GM19023 (cell line): Measurements from ENCODE around the gene LARGE1.

Experiments
- ATAC-seq: cut with Tn5 transposase; IDR thresholded peaks from one replicate; pipeline ENCODE4 v1.9.1; 2021; ENCODE audit warnings: mild to moderate bottlenecking, moderate library complexity; ENCODE audit not compliant: unreplicated experiment

Gene LARGE1

DNA sequence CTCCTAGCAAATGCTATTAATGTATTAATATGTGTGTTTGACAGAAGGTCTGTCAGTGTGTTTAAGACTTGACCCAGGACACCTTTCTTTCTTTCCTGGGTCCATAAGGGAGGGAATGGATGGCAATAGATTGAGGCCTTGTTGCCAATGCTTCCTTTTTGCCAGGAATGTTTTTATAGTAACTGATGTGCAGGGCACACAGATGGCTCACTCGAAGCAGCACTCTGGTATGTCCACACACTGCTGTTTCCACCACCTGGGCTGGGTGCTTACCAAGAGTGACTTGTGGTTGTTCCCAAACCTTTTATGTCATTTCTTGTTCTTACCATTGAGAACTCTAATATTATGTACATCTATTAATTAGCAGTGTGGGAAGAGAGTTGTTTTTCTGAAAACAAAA is 465.2 kb downstream of the LARGE1 start:
- ATAC-seq, result no peak

DNA sequence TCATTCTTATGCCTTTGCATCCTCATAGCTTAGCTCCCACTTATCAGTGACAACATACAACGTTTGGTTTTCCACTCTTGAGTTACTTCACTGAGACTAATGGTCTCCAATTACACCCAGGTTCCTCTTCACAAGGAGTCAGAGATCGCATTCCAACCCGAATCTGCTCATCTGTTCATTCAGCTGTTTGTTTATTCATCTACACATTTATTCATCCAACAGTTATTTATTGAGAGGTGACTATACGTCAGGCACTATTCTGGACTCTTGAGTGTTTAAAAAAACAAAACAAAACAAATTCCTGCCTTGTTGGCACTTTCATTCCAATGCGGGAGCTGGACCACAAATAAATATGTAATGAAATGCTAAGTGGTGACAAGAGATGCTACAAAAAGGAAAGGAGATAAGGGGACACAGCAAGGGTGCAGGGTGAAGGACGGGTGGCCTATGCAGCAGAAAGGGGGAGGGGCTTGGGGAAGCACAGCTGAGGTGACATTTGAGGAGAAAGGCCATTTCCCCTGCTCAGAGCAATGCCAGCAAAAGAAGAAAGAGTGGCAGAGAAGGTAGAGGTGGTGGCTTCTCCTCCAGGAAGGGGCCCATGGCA is 468.3 kb downstream of the LARGE1 start:
- ATAC-seq, result no peak

DNA sequence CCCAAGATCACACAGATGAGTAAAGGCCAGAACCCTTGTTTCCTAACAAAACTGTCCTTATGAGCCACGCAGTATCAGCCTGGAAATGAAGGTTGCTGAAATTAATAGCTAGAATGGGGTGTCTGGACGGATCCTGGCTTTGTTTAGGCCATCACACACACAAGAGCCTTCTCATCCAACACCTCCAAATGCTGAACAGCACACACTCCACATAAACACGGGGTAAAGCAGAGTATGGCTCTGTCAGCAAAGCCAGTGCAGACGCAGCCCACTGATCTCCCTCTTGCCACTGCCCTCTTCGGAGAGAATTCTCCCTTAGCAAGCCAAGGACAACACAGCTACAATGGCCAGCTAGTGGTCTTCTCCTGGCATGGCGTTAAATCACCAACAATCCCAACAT is 469.5 kb downstream of the LARGE1 start:
- no peak for ATAC-seq

DNA sequence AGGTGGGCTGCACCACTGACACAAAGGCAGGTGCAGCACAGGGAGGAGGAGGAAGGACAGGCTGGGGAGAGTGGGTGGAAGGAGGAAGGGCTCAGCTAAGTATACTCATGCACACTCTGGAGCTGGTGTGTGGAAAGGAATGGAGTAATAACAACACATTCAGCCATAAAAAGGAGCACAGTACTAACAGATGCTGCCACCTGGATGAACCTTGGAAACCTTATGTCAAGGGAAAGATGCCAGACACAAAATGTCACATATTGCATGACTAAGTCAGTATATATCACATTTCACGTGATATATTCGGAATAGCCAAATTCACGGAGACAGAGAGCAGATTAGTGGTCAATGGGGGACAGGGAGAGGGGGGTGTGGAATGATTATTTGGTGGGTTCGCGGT is 472.5 kb downstream of the LARGE1 start:
- ATAC-seq, result no peak

DNA sequence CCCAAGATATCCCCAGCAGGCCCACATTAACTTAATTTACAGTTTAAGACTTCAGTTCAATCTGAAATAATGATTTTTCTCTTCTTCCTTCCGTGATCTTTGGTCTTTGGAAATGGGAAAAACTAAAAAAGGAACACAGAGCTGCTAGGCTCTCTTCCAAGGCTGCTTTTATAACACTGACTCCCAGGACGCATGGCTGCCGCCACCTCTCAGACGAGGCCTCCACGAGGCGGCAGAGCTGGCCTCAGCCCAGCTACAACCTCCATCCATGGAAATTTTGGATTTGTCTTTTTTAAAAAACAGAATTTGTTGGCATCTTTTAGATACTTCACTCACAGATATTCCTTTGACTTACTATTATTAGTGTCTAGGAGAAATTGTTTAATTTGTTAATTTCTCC is 476.6 kb downstream of the LARGE1 start:
- ATAC-seq, result no peak

DNA sequence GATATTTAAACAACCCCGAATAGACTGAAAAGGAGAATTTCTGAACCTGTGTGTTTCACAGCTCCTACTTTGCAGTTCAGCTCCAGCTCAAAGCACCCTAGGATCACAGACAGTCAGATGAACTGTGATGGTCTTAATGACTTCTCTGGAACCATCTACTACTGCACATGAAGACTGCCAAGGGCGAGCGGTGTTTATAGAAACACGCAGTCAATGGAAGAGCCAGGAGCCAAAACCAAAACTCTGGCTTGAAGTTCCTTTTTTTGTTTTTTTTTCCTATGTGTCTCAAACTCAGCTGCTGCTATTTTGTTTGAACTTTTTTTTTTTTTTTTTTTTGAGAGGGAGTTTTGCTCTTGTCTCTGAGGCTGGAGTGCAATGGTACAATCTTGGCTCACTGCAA is 479.5 kb downstream of the LARGE1 start:
- ATAC-seq, result no peak

DNA sequence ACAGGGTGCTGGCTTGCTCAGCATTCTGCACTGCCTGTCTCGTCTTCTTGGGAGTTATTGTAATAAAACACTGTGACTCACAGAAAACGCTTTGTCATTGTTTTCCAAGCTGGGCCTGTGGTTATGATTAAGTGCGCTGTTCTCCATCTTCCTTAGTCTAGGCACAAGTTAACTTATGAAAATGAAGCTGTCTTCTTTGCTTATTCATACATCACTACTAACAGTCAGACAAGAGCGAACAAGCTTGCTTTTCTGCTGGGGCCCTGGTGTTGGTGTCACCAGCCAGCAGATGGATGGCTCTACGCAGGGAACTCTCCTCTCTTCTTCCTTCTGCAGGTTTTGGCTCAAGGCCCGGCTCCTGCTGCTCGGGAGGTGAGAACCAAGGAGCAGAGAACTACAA is 482.0 kb downstream of the LARGE1 start:
- no peak for ATAC-seq

DNA sequence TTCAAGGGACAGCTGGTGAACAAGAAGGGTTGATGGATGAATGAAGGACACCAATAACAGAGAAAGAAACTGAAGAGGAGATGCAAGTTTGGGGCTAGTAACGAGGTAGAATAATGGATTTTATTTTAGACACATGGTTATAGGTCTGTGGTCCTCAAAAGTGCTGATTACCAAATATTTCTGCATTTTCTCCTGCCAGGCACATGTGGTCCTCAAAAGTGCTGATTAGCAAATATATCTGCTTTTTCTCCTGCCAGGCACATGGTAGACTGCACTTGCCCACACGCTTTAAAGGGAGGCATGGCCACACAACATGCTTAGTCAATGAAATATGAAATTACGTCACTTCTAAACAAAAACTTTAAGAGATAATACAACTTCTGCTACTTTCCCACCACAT is 489.0 kb downstream of the LARGE1 start:
- no peak for ATAC-seq

DNA sequence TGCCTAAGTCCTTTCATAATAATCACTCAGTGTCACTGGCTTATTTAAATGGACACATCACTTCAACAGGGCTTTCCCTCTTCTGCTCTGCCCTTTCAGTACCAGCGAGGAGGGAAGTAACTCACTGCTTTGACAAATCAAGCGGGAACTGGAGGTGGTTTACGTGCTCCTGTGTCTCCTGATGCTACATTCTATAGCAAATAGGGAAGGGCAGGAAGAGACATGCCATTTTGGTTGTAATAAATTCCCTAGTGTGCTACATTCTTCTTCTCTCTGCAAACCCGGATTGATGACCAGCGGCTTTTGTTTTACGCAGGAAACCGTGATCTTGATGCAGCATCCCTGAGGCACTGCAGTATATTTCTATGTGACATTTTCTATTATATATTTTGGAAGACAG is 491.0 kb downstream of the LARGE1 start:
- no peak for ATAC-seq

DNA sequence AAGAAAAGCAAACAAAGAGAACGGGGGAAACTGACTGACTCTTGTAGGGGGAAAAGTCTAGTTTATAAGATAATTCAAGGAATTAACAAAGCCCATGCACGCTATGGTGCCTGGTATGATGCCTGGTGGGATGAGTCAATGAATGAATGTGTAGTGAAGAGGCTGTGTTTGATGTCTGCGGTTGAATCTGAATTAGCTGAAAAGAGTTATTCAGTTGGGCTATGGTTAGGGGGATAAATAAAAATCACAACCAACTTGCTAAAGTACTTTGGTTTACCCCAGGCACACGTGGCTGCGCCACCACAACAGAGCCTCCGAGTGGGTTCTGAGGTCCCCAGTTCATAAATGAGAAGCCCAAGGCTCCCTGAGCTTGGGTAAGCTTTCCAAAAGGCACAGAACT is 492.8 kb downstream of the LARGE1 start:
- ATAC-seq, result no peak

DNA sequence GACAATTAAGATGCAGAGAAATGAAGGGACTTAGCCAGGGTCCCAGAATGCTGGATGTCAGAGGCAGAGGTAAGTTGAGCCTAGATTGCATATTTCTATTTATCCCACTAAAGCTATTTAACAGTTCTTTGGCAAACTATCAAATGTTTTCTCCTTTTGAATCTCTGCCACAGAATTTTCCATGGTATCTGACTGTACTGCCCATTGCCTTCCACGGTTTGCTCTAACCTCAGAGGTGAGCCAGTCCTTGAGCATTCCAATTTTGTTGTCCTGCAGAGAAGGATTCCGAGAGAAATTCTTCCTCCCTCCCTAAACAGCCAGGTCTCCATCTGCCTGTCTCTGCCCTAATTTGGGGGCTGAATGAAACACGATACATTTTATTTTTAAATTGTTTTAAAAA is 493.8 kb downstream of the LARGE1 start:
- no peak for ATAC-seq

DNA sequence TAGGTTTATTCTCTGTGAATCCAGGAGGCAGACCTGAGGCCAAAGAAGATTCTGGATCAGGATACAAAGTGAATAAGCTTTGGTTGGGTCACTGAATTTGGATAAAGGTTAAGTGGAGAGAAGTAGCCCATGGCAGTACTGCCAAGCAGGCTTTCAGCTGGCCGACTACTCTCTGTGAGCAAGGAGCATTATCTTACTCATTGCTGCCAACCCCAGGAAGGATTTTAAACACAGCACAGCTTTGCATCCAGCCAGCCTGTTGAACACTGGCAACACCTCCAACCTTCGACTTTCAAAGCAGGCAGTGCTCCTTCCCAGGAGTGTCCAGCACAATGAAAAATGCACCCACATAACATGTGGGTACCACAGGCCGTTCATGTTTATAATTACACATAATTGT is 498.4 kb downstream of the LARGE1 start:
- no peak for ATAC-seq

DNA sequence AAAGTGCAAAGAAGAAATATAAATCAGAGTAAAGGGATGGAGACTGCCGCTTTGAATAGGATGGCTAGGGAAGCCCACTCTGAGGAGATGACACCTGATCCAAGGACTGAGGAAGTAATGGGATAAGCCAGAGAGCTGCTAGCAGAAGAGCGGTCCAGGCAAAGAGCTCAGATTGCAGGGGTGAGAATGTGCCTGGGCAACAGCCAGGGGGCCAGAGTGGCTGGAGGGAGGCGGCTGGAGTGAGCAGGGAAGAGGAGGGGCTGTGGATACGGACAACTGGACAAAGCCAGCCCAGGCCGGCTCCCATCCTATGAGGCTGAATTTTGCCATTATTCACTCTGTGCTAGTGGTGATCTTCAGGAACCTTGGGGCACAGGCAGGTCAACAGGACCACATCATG is 501.8 kb downstream of the LARGE1 start:
- ATAC-seq, result no peak

DNA sequence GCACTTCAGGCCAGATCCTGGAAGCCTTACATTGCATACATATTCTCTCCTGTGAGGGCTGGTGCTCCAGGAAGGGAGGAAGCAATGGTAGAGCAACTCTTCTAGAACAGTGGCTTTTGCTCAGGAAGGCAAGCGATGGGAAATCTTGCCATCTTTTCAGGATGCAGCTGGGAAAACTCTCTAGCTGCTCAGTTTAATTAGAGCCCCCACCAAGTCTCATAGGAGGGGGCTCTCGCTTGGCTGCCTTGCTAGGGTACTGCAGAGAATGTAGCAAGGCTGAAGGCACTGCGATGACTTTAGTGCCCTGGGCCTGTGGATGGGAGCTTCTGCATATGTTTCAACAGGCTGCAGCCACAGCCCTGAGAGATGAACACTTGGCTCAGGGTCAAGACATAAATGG is 504.9 kb downstream of the LARGE1 start:
- ATAC-seq, result no peak

DNA sequence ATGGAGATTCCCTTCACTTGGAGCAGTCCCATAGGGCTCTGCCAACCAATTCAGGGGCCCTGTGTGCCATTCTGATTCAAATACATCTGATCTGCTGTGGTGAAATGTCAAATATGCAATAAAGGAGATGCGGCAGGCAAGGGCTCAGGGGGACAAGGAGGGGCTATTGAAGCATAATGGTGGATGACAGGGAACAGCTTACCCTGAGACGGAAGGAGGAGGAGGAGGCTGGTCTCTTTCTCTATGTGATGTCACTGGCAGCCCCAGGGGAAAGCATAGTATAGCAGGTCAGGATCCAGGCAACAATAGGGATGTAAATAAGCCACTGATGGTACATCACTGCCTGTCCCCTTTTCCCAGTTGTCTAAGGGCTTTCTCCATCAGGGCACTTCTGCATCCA is 511.2 kb downstream of the LARGE1 start:
- no peak for ATAC-seq

DNA sequence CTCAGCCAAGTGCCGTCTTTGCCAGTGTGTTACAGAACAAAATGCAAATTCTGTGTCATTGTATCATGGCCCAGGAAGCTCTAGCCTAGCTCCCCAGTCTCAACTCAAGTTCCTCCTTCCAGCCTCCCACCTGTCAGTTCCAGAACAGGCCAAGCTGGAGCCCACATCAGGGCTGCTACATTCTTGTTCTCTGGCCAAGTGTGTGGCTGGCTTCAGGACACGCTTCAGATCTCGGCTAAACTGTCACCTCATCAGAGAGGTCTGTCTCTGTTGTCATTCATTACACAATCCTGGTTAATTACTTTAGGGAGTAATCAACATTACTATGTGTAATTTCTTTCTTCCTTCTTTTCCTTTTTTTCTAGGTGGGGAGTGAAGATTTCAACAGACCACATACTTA is 515.1 kb downstream of the LARGE1 start:
- ATAC-seq, result no peak

DNA sequence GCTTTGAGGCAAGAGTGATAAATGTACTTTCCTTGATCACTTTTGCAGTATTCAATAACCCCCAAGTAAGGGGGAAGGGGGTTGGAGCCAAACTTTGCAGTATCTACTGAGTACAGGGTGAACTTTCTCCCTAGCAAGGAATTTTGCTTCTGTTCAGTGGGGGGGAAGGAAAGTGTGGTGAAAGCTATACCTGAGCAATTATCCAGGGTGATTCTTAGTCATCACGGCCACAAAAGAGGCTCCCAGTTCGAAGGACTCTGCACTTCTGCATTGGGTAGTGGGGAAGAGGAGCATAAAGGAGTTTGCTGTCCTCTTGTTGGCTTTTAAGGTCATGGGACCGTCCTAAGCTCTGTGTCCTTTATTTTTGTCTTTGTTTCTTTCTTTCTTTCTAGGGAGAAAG is 515.6 kb downstream of the LARGE1 start:
- no peak for ATAC-seq

DNA sequence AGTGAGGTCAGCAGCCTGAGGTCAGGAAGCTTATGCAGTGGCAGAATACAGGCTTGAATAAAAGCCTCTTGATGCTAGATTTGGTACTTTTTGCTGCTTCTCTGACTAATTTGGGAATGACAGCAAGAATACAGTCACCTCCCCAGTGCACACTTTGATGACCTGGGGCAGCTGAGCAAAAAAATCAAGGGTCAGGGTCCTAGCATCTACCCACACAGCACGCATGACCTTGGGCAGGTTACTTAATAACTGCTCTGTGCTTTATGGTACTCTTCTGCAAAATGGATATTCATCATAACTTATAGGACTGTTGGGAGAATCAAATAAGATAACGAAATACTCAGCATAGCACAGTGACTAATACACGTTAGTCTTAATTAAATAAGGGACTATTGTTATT is 518.0 kb downstream of the LARGE1 start:
- ATAC-seq, result no peak

DNA sequence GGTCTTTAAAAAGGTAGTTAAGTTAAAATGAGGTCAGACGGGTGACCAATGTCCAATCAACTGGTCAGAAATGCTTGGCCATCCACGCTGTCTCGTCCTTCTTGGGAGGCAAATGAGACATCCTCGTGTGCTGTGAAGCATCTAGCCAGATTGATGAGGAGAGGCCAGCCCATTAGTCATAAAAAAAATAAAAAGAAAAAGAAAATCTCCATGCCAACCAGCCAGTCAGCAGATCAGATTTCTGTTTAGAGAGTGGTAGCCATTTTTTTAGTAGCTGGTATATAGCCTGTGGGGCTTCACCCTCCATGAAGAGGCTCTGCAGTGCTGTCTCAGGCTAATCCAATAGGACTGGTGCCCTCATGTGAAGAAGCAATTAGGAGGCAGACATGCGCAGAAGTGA is 519.0 kb downstream of the LARGE1 start:
- no peak for ATAC-seq

DNA sequence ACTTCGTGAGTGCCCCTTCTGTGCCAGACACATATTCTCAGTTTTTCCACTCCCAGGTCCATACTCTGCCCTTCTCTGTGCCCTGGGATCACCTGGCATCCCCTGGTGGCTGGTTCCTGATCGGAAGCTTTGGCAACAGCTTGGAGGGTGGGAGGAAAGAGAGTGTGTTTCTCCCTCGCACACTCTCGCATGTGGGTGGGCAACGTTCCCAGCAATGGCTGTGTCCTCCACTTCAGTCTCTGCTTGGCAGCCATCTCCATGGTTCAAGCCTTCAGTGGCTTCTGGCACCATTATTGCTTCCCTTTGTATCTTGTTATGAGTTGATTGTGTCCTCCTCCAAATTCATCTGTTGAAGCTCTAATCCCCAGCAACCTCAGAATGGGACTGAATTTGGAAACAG is 519.4 kb downstream of the LARGE1 start:
- no peak for ATAC-seq

DNA sequence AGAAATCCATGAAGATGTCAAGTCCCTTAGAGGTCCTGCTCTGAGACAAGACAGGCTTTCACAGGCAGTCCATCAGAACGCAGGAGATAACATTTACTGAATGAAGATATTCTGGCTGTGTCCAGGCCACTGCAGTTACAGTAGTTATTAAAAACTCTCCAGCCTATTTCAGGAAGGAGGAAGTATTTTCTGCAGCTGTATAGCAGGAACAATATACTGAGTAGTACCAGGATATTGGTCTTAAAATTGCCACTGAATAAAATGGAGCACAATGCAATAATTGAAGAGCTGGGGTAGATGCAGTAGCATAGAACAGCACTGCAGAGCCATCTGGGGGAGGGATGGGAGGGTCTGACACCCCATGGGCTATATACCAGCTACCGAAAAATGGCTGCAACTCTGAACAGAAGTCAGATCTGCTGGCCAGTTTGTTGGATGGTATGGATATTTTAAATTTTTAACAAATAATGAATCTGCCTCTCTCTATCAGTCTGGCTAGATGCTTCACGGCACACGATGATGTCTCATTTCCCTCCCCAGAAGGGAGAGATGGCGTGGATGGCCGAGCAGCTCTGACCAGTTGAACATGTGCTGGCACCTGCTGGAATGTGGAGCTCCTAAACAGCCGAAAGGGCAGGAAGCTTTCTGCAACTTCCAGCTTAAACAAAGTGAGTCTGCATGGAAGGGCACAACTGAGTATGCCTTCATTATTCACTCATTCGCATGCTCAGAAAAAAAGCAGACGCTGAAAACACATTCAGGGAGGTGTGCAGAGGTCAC is 520.0 kb downstream of the LARGE1 start:
- no peak for ATAC-seq

DNA sequence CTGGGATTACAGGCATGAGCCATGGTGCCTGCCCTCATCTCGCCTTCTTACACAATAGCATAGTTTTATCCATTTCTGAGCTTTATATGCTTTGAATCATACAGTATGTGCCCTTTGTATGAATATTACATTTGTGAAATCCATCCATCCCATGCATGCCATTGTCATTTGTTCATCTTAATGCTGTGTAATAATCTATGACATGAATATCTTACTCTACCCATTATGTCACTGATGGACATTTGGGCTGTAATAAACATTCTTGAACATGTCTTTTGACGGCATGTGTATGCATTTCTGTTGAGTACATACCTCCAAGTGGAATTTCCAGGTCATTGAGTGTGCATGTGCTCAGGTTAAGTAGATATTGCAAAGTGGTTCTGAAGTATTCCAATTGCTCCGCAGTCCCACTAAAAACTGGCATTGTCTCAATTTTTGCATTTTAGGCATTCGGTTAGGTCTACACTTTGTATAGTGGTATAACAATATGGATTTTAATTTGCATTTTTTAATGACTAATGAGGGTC is 522.8 kb downstream of the LARGE1 start:
- ATAC-seq, result no peak

DNA sequence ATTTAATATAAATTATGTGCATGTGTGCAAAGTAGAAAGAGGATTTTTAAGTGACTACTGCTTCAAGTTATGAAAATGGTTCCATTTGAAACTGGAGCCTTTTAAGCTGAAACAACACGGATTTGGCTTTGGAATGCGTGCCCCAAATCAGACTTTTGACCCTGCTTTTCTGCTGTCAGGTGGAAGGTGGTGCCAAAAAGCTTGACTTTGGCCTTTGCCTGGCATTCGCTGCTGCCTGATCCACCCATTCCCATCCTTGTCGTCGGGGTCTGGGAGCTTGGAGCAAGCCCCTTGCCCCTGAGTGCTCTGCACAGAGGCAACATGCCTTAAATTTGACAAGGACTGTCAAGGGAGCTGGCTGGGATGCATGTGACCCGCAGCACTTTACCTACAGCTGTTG is 526.8 kb downstream of the LARGE1 start:
- ATAC-seq, result no peak
